ENCODE data around the gene CD209. TPM values are rescaled to one million over a fixed set of nuclear protein-coding genes. Genes with fewer than 3 reads are reported as not detected.

The CD209 gene
- total and polyA plus RNA-seq, 2 of the 8 experiments (the other 6 are each of a cell fraction or from before 2014, with no cell fraction given), result 0.05 to 0.22 TPM

DNA sequence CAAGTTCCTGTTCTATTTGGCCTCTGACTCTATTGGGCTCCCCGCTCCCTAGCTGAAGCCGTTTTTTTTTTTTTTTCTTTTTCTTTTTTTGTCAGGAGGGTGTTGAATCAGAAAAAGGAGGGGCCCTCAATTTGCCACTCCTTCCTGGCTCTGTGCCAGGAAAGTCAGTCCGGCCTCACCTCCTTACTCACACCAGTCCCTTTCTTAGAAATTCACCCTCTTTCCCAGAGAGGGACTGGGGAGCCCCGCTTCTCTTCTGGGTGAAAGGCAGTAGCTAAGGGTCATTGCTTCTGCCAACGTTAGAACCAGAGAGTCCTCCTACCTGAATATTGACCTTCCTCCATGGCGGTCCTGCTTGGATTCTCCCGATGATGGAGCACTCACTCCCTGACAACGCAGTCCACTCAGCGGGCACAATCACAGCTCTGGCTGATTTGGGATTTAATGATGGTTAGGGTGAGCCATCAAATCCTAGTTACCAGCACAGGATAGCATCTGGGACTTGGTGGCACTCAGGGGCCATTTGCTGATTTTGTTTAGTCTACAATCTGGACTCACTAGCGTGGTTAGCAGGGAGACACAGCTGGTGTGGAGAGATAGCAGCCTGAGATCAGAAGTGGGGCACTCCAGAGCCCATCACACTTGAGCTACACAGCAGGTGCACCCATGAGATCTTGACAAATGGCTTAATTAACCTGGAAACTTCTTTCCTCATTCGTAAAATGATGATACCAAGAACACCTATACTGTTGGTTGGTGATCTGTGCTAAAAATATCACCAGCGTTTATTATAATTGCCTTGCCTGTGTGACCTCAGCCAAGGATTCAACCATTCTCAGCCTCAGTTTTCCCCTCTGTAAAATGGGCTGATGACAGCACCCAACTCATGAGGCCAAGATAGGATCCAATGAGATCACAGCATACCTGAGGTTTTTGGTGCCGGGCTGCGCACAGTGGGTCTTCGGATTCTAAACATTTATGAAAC, 47.6 kb downstream of the CD209 start:
- no peak overlapping the region for H4K8ac ChIP-seq (ENCODE audit: extremely low read depth, insufficient read depth, low read length)
- 79% methylated on average over 15 of the region's 15 CpGs; no CpG with 5 or more reads in 1 of the 2 experiments for WGBS, 2 experiments (ENCODE audit: extremely low coverage in 1 of 2, insufficient coverage in 1 of 2, insufficient read length in 1 of 2, insufficient replicate concordance in 2 of 2, low coverage in 1 of 2, low lambda C conversion rate in 2 of 2, missing lambda C conversion rate in 1 of 2)
- FAIRE-seq (no peak), DNase-seq (ENCODE audit: low read depth in 1 of 2, low spot score in 2 of 2) (no peak)
- no peak overlapping the region for H3K4me2 ChIP-seq (ENCODE audit: insufficient read depth in 1 of 2, low read depth in 2 of 2, low read length in 2 of 2)
- peaks cover 0 to 2% of the 10 kb centered on the region in 2 experiments for H4K20me1 ChIP-seq (replicated peaks in 1 of 2; ENCODE audit: control insufficient read depth in 1 of 2, insufficient read depth in 2 of 2, low read length in 2 of 2)
- no peaks in the 10 kb centered on the region for H3K79me1 ChIP-seq (ENCODE audit: low read depth, low read length)
- H3K56ac ChIP-seq (replicated peaks; ENCODE audit: insufficient read length, low read depth, low read length), result no peak overlapping the region
- TF ChIP-seq SP4 (IDR thresholded peaks at IDR 0.05; ENCODE audit: low read length), result no peak
- no peak for TF ChIP-seq RFX5 (IDR thresholded peaks at IDR 0.05; ENCODE audit: borderline replicate concordance, low read depth, low read length)
- no peak for TF ChIP-seq EGR1 (IDR thresholded peaks at IDR 0.05; ENCODE audit: borderline replicate concordance, low read depth, low read length)
- TF ChIP-seq GABPA (IDR thresholded peaks at IDR 0.05; ENCODE audit: borderline replicate concordance, insufficient read depth, low read length), result no peak
- no peak for TF ChIP-seq TEAD4 (IDR thresholded peaks at IDR 0.05; ENCODE audit: low read depth, low read length)
- TF ChIP-seq JUND (IDR thresholded peaks at IDR 0.05; ENCODE audit: low read length), result no peak
- no peak for TF ChIP-seq RBBP5 (IDR thresholded peaks at IDR 0.05; ENCODE audit: borderline replicate concordance, low read depth, low read length)
- TF ChIP-seq SRF (IDR thresholded peaks at IDR 0.05; ENCODE audit: low read depth, low read length), result no peak
- no peak for TF ChIP-seq SAP30 (IDR thresholded peaks at IDR 0.05; ENCODE audit: insufficient read depth, insufficient replicate concordance, low read length)
- TF ChIP-seq TCF12 (IDR thresholded peaks at IDR 0.05; ENCODE audit: low read depth, low read length), result no peak
- TF ChIP-seq HDAC6 (IDR thresholded peaks at IDR 0.05; ENCODE audit: low read depth, low read length), result no peak
- no peak for TF ChIP-seq PHF8 (conservative IDR thresholded peaks at IDR 0.05; ENCODE audit: low read depth, low read length)
- H3K23ac ChIP-seq (ENCODE audit: insufficient read length), result no peak overlapping the region
- ChIA-PET CTCF (ENCODE audit: partially characterized antibody) (interaction anchor here (0.9 to 2.9 kb wide), 5 partner anchors 19 to 131 kb away, joined by 3 to 21 read pairs (median 5); partner anchors contain the start of gene TRAPPC5), POLR2A (ENCODE audit: partially characterized antibody) (interaction anchor here (0.9 to 1.0 kb wide), 2 partner anchors 10 to 25 kb away, joined by 3 to 4 read pairs; no protein-coding TSS in a partner anchor)
- no peak overlapping the region for H2BK12ac ChIP-seq (ENCODE audit: low read depth, low read length)
- no peaks in the 10 kb centered on the region for H3K23me2 ChIP-seq (ENCODE audit: low read depth, low read length)
- no peak overlapping the region for H3K9ac ChIP-seq (replicated peaks in 1 of 4; ENCODE audit: extremely low read depth in 1 of 4, low read depth in 3 of 4, low read length in 3 of 4)
- H3K9me3 ChIP-seq (ENCODE audit: insufficient read depth in 2 of 2, low read depth in 1 of 2, low read length in 1 of 2), result no peaks in the 10 kb centered on the region; a peak in 1 of 4 replicates
- H2AK5ac ChIP-seq (ENCODE audit: low read depth, low read length), result no peak overlapping the region
- no peak overlapping the region for H3K14ac ChIP-seq (ENCODE audit: insufficient read length)
- H3K27ac ChIP-seq (ENCODE audit: low read depth, low read length), result no peak overlapping the region
- no peak overlapping the region for H2BK120ac ChIP-seq (replicated peaks; ENCODE audit: low read depth, low read length)
- H2AFZ ChIP-seq (ENCODE audit: low read length), result no peak overlapping the region
- no peak overlapping the region for H3K4ac ChIP-seq (replicated peaks; ENCODE audit: insufficient read length, low read depth, low read length)
- no peak overlapping the region for H2BK5ac ChIP-seq (ENCODE audit: low read depth, low read length)
- H3K4me1 ChIP-seq (replicated peaks in 1 of 4; ENCODE audit: control insufficient read depth in 3 of 4, insufficient read depth in 4 of 4, low read length in 3 of 4), result peaks cover 0 to 16% (median 8%) of the 10 kb centered on the region in 4 experiments; a peak in 5 of 7 replicates
- no peak overlapping the region for H2BK20ac ChIP-seq (ENCODE audit: low read length)
- H3K18ac ChIP-seq (ENCODE audit: extremely low read depth, low read length), result no peak overlapping the region
- no peaks in the 10 kb centered on the region for H3K36me3 ChIP-seq (ENCODE audit: control insufficient read depth in 2 of 4, insufficient read depth in 4 of 4, low read length in 3 of 4)
- no peak overlapping the region for H2BK15ac ChIP-seq (ENCODE audit: low read length)
- H3K27me3 ChIP-seq (replicated peaks in 1 of 4; ENCODE audit: control insufficient read depth in 3 of 4, extremely low read depth in 1 of 4, insufficient read depth in 3 of 4, low read length in 3 of 4), result no peaks in the 10 kb centered on the region
- no peak overlapping the region for H3K4me3 ChIP-seq (ENCODE audit: extremely low read depth in 1 of 4, insufficient read depth in 2 of 4, low read depth in 3 of 4, low read length in 4 of 4)
- no peaks in the 10 kb centered on the region for H3K79me2 ChIP-seq (ENCODE audit: control insufficient read depth in 1 of 2, insufficient read depth in 2 of 2, low read length in 2 of 2)
- H4K5ac ChIP-seq (ENCODE audit: insufficient read length, low read depth, low read length), result no peak overlapping the region
- no peak overlapping the region for H4K91ac ChIP-seq (replicated peaks; ENCODE audit: insufficient read length, low read length)

Measured in H1 (cell line).